K562 (cell line): ENCODE measurements around the gene GPR108. TPM values are rescaled to one million over a fixed set of nuclear protein-coding genes. Genes with fewer than 3 reads are reported as not detected.

Experiments used
- ARNT ChIP-seq, 2 experiments: fragments of 450-650 bp; IDR thresholded peaks; 2 replicates each; pipeline ENCODE4 v1.6.1; 2016; ENCODE audit warnings: mild to moderate bottlenecking in 1 of 2
- BMI1 ChIP-seq: fragments of 150-350 bp; IDR thresholded peaks from 2 replicates; pipeline ENCODE4 v1.6.1; 2014; ENCODE audit warnings: low read length
- CBFB ChIP-seq: sonication (generic); formaldehyde crosslinking; IDR thresholded peaks from 2 replicates; pipeline ENCODE4 v1.4.0; 2020; ENCODE audit warnings: mild to moderate bottlenecking, missing genetic modification reagents
- CC2D1A ChIP-seq: fragments of 450-650 bp; IDR thresholded peaks from 2 replicates; pipeline ENCODE4 v1.6.1; 2017; ENCODE audit warnings: mild to moderate bottlenecking
- DEAF1 ChIP-seq: fragments of 450-650 bp; formaldehyde crosslinking; IDR thresholded peaks from 2 replicates; pipeline ENCODE4 v1.4.0; 2020; ENCODE audit warnings: mild to moderate bottlenecking, moderate library complexity
- E2F1 ChIP-seq: sonication (generic); formaldehyde crosslinking; IDR thresholded peaks from 2 replicates; pipeline ENCODE4 v1.8.1; 2023; ENCODE audit warnings: mild to moderate bottlenecking, missing genetic modification reagents, moderate library complexity
- HDGF ChIP-seq: fragments of 450-650 bp; IDR thresholded peaks from 2 replicates; pipeline ENCODE4 v1.6.1; 2016
- NEUROD1 ChIP-seq: fragments of 150-350 bp; IDR thresholded peaks from 2 replicates; pipeline ENCODE4 v1.6.1; 2014; ENCODE audit warnings: borderline replicate concordance, low read length, low read depth; ENCODE audit not compliant: partially characterized antibody
- PHF20 ChIP-seq: fragments of 450-650 bp; IDR thresholded peaks from 2 replicates; pipeline ENCODE4 v1.6.1; 2018; ENCODE audit not compliant: partially characterized antibody
- RBM22 ChIP-seq: fragments of 200-400 bp; formaldehyde crosslinking; IDR thresholded peaks from 2 replicates; pipeline ENCODE4 v1.6.1; 2018; ENCODE audit warnings: low read length, low read depth; ENCODE audit not compliant: poor library complexity, severe bottlenecking
- SRSF9 ChIP-seq: fragments of 200-400 bp; formaldehyde crosslinking; IDR thresholded peaks from 2 replicates; pipeline ENCODE4 v1.6.1; 2017; ENCODE audit warnings: low read depth, low read length, borderline replicate concordance
- ZNF146 ChIP-seq: IDR thresholded peaks from one replicate; pipeline ENCODE4 v1.6.1; 2018; ENCODE audit warnings: missing compliant biosample characterization; ENCODE audit not compliant: unreplicated experiment
- ZNF311 ChIP-seq: fragments of 250-450 bp; sonication (Bioruptor Pico); IDR thresholded peaks from 2 replicates; pipeline ENCODE4 v1.4.0; 2020; ENCODE audit warnings: mild to moderate bottlenecking, moderate library complexity
- ZNF398 ChIP-seq: fragments of 250-450 bp; sonication (Bioruptor Pico); IDR thresholded peaks from 2 replicates; pipeline ENCODE4 v1.8.0; 2021; ENCODE audit warnings: moderate library complexity, mild to moderate bottlenecking, inconsistent platforms
- ZNF695 ChIP-seq: fragments of 450-650 bp; formaldehyde crosslinking; IDR thresholded peaks from 2 replicates; pipeline ENCODE4 v1.4.0; 2020; ENCODE audit warnings: mild to moderate bottlenecking, moderate library complexity
- polyA plus RNA-seq, 8 experiments: library from polyadenylated mRNA; depleted of rRNA in 4 of 8; stranded (reverse) in 5 of 8; unstranded in 3 of 8; fragments of >200 nt; fragmentation: Nextera tagmentation in 2 of 8; fragmentation: Illumina TruSeq in 1 of 8; extraction: Ambion mirVana in 2 of 8; extraction: Trizol in 1 of 8; gene quantifications; 2 replicates each; pipeline versions ENCODE4 v1.2.1 to v1.2.3, GENCODE V29; 2011 to 2014; ENCODE audit warnings: inconsistent platforms in 1 of 8, missing spikeins in 1 of 8
- total RNA-seq, 7 experiments: library from RNA; depleted of rRNA in 6 of 7; stranded (reverse); fragments of >200 nt in 6 of 7; fragmentation: Illumina TruSeq in 2 of 7; extraction: Trizol in 2 of 7; gene quantifications; 2 replicates each; pipeline versions ENCODE4 v1.2.1 to v1.2.3, GENCODE V29; 2011 to 2021; ENCODE audit warnings: low replicate concordance in 1 of 7
- TF ChIP-seq, protein P1 (sequence below): fragments of 200-800 bp; sonication (Bioruptor generic); IDR thresholded peaks from 2 replicates; pipeline ENCODE4 v1.6.1; 2016; ENCODE audit warnings: missing genetic modification characterization, missing compliant biosample characterization

The GPR108 gene
- total and polyA plus RNA-seq, 9 of the 15 experiments (the other 6 are each of a cell fraction or from before 2014, with no cell fraction given): 2.4 to 33.2 (median 24.4) TPM

- TF ChIP-seq DEAF1 (peak; percentile 74; the same call in 1 of the 2 replicates), ZNF398 (CRISPR knock-in tag) (no peak), RBM22 (no peak), PHF20 (no peak), ZNF146 (CRISPR knock-in tag) (no peak), CC2D1A (peak; percentile 54; the same call in 1 of the 2 replicates), SRSF9 (no peak), NEUROD1 (no peak), ZNF695 (no peak), E2F1 (CRISPR knock-in tag) (no peak; the same call in 1 of the 2 replicates), HDGF (peak; percentile 82; the same call in 1 of the 2 replicates), ZNF311 (CRISPR knock-in tag) (no peak), CBFB (CRISPR knock-in tag) (no peak), BMI1 (no peak), ARNT (IDR thresholded peaks at IDR 0.05) (no peak; a peak in 2 of 4 replicates)
- TF ChIP-seq, protein P1, sequence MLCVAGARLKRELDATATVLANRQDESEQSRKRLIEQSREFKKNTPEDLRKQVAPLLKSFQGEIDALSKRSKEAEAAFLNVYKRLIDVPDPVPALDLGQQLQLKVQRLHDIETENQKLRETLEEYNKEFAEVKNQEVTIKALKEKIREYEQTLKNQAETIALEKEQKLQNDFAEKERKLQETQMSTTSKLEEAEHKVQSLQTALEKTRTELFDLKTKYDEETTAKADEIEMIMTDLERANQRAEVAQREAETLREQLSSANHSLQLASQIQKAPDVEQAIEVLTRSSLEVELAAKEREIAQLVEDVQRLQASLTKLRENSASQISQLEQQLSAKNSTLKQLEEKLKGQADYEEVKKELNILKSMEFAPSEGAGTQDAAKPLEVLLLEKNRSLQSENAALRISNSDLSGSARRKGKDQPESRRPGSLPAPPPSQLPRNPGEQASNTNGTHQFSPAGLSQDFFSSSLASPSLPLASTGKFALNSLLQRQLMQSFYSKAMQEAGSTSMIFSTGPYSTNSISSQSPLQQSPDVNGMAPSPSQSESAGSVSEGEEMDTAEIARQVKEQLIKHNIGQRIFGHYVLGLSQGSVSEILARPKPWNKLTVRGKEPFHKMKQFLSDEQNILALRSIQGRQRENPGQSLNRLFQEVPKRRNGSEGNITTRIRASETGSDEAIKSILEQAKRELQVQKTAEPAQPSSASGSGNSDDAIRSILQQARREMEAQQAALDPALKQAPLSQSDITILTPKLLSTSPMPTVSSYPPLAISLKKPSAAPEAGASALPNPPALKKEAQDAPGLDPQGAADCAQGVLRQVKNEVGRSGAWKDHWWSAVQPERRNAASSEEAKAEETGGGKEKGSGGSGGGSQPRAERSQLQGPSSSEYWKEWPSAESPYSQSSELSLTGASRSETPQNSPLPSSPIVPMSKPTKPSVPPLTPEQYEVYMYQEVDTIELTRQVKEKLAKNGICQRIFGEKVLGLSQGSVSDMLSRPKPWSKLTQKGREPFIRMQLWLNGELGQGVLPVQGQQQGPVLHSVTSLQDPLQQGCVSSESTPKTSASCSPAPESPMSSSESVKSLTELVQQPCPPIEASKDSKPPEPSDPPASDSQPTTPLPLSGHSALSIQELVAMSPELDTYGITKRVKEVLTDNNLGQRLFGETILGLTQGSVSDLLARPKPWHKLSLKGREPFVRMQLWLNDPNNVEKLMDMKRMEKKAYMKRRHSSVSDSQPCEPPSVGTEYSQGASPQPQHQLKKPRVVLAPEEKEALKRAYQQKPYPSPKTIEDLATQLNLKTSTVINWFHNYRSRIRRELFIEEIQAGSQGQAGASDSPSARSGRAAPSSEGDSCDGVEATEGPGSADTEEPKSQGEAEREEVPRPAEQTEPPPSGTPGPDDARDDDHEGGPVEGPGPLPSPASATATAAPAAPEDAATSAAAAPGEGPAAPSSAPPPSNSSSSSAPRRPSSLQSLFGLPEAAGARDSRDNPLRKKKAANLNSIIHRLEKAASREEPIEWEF (CRISPR knock-in tag): no peak
Observed at GRCh38 chr19:6737873-6738786, 750 bp upstream of the GPR108 start (continued).
